Esophagus squamous epithelium (tissue), 5 donors: ENCODE measurements around the gene PRC1. TPM values are rescaled to one million over a fixed set of nuclear protein-coding genes. Genes with fewer than 3 reads are reported as not detected.

Experiments used
- DNase-seq: peaks from one replicate; lab custom pipeline; 2025; lab: John Stamatoyannopoulos, UW
- H3K27ac ChIP-seq, 4 donors: fragments of 200-600 bp; sonication (generic); one replicate each; pipeline ENCODE4 v1.5.1; 2016 to 2019; ENCODE audit warnings: mild to moderate bottlenecking in 1 of 4
- H3K27me3 ChIP-seq, 4 donors: fragments of 200-600 bp; sonication (generic); 1 replicate in 3 of 4; 2 replicates in 1 of 4; pipeline versions ENCODE4 v1.5.1 to v1.6.0; 2017 to 2021; ENCODE audit warnings: antibody characterized with exemption in 1 of 4
- H3K36me3 ChIP-seq, 3 donors: fragments of 200-600 bp; sonication (generic); one replicate each; pipeline ENCODE4 v1.5.1; 2016 to 2019
- H3K4me1 ChIP-seq, 3 donors: fragments of 200-600 bp; sonication (generic); one replicate each; pipeline ENCODE4 v1.5.1; 2017 to 2019
- H3K4me3 ChIP-seq, 4 donors: fragments of 200-600 bp; sonication (generic); 1 replicate in 3 of 4; 2 replicates in 1 of 4; pipeline ENCODE4 v1.5.1; 2016 to 2019; ENCODE audit warnings: mild to moderate bottlenecking in 2 of 4, moderate library complexity in 1 of 4
- H3K9me3 ChIP-seq, 3 donors: fragments of 200-600 bp; sonication (generic); one replicate each; pipeline ENCODE4 v1.5.1; 2016 to 2019
- POLR2A ChIP-seq, 4 donors: fragments of 450-650 bp; IDR thresholded peaks; one replicate each; pipeline ENCODE4 v1.6.1; 2017; ENCODE audit warnings: antibody characterized with exemption in 4 of 4, mild to moderate bottlenecking in 4 of 4, moderate library complexity in 3 of 4
- WGBS, 2 donors: methylation state at CpG; one replicate each; pipeline ENCODE4 v1.1.5; 2018; 5-methylcytosine and 5-hydroxymethylcytosine counted together
- intact Hi-C: fragments of 100-400 bp; cut with DNase I; formaldehyde crosslinking; loops from one replicate; pipeline ENCODE4 v1.15.0; 2022
- total RNA-seq, 4 donors: library from RNA; depleted of rRNA; stranded (reverse); fragments of >200 nt; gene quantifications; one replicate each; pipeline ENCODE4 v1.1.0, GENCODE V29; 2016
- TF ChIP-seq, protein P1 (sequence below), 6 experiments: fragments of 450-650 bp in 4 of 6; fragments of 200-600 bp in 2 of 6; sonication (generic) in 2 of 6; IDR thresholded peaks; one replicate each; pipeline ENCODE4 v1.5.1; 2016 to 2019; ENCODE audit warnings: antibody characterized with exemption in 6 of 6, mild to moderate bottlenecking in 4 of 6, moderate library complexity in 4 of 6
- donor health status: DM: yes; HTN: yes; CAD: no.

The PRC1 gene
- total RNA-seq, 4 donors from 2014 or later, result 49.6 to 100 (median 58.4) TPM

DNA sequence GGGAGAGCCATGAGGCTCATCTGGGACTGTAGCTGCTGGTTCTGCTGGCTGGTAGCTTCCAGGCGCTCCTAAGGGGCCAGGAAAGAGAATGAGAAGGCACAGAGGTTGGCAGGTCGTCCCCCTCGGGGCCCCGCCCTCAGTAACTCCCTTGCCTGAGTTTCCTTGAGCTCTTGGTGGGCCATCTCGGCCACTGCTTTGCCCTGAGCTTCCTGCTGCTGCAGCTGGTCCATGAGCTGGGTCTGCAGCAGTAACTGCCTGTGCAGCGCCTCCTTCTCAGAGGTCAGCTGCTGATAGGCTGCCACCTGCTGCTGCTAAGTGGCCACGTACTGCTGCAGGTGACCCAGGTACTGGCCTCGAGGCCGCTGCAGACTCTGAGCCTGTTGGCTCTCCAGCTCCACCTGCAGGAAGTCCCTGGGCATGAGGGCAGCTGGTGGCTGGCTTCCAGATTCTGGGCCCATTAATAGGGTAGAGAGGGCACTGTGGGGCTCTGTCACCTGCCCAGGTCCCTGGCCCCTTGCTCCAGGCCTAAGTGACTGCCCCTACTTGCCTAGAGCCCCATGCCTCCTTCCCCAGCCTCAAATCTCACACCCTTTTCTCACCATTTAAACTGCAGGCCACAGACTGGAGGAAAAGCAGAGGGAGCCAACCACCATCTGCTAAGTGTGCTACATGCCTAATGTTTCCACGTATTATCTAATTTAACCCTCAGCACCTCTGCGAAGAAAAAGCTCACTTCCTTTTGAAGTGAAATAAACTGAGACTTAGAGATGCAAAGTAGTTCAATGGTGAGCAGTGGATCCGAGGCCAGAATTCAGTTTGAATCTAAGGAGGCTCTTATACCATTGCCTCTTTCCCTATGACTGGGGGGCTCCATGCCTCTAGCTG lies 38.8 kb upstream of the PRC1 start:
- Histone ChIP-seq H3K27ac (no peak overlapping the region), H3K4me1 (peaks cover 0 to 6% (median 0%) of the 10 kb centered on the region in 3 donors), H3K9me3 (no peaks in the 10 kb centered on the region), H3K4me3 (no peak overlapping the region), H3K36me3 (no peaks in the 10 kb centered on the region), H3K27me3 (peaks cover 0 to 19% (median 0%) of the 10 kb centered on the region in 4 donors)
- DNase-seq, result no peak
- intact Hi-C loops, result no loop called here
- WGBS, 2 donors, result 54 to 57% methylated on average over 7 to 8 of the region's 12 CpGs
- TF ChIP-seq POLR2A (IDR thresholded peaks at IDR 0.05), result no peak
- TF ChIP-seq, protein P1, sequence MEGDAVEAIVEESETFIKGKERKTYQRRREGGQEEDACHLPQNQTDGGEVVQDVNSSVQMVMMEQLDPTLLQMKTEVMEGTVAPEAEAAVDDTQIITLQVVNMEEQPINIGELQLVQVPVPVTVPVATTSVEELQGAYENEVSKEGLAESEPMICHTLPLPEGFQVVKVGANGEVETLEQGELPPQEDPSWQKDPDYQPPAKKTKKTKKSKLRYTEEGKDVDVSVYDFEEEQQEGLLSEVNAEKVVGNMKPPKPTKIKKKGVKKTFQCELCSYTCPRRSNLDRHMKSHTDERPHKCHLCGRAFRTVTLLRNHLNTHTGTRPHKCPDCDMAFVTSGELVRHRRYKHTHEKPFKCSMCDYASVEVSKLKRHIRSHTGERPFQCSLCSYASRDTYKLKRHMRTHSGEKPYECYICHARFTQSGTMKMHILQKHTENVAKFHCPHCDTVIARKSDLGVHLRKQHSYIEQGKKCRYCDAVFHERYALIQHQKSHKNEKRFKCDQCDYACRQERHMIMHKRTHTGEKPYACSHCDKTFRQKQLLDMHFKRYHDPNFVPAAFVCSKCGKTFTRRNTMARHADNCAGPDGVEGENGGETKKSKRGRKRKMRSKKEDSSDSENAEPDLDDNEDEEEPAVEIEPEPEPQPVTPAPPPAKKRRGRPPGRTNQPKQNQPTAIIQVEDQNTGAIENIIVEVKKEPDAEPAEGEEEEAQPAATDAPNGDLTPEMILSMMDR (IDR thresholded peaks at IDR 0.05), result peak; percentile 49 to 83 (median 64)

DNA sequence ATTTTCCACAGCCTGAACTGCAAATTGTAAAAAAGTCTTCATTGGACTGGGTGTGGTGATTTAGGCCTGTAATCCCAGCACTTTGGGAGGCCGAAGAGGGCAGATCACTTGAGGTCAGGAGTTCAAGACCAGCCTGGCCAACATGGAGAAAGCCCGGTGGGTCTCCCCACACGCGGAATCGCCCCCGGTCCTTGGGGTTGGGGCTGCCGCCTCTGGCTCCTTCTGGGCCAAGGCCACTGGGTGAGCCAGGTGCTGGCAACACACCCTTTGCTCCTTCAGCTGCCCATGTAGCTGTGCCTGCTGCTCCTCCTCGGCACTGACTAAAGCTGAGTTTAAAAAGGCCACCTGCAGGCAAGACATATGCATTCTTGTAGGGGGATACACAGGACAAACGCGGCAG lies 37.5 kb upstream of the PRC1 start:
- 70 to 86% methylated on average over 2 to 3 of the region's 10 CpGs for whole genome bisulfite sequencing, 2 donors
- no peaks in the 10 kb centered on the region for H3K36me3 ChIP-seq
- no peak overlapping the region for H3K4me3 ChIP-seq
- H3K4me1 ChIP-seq, result peaks cover 0 to 6% (median 0%) of the 10 kb centered on the region in 3 donors
- H3K27me3 ChIP-seq, result peaks cover 0 to 15% (median 0%) of the 10 kb centered on the region in 4 donors
- no peak for DNase-seq
- H3K27ac ChIP-seq, result no peak overlapping the region
- intact Hi-C loops, result no loop called here
- H3K9me3 ChIP-seq, result no peaks in the 10 kb centered on the region
- no peak for TF ChIP-seq POLR2A (IDR thresholded peaks at IDR 0.05)
- TF ChIP-seq, protein P1 (IDR thresholded peaks at IDR 0.05), result no peak

DNA sequence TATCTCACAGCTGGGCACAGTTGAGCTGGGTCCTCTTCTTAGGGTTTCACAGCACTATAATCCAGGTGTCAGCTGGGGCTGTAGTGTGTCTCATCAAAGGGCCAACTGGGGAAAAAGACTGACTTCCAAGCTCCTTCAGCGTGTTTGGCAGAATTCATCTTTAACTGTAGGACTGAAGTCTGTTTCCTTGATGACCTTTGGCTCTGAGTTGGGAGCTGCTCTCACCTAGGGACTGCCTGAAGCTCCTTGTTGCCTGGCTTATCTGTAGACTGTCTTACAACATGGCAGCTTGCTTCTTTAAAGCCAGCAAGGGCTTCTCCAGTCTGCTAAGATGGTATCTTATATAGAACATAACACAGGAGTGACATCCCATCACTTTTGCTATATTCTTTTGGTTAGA lies 33.3 kb upstream of the PRC1 start:
- 33 to 67% methylated on average over 1 of the region's 1 CpG for WGBS, 2 donors
- H3K27ac ChIP-seq, result no peak overlapping the region
- no peaks in the 10 kb centered on the region for H3K36me3 ChIP-seq
- TF ChIP-seq, protein P1 (IDR thresholded peaks at IDR 0.05), result no peak
- no peak for TF ChIP-seq POLR2A (IDR thresholded peaks at IDR 0.05)
- no peaks in the 10 kb centered on the region for H3K27me3 ChIP-seq
- no peak overlapping the region for H3K4me3 ChIP-seq
- peaks cover 0 to 6% (median 0%) of the 10 kb centered on the region in 3 donors for H3K4me1 ChIP-seq
- H3K9me3 ChIP-seq, result no peaks in the 10 kb centered on the region
- no peak for DNase-seq
- intact Hi-C loops, result loop anchor here (10.0 kb wide), 1 partner anchor 63 kb away; no protein-coding TSS in a partner anchor

DNA sequence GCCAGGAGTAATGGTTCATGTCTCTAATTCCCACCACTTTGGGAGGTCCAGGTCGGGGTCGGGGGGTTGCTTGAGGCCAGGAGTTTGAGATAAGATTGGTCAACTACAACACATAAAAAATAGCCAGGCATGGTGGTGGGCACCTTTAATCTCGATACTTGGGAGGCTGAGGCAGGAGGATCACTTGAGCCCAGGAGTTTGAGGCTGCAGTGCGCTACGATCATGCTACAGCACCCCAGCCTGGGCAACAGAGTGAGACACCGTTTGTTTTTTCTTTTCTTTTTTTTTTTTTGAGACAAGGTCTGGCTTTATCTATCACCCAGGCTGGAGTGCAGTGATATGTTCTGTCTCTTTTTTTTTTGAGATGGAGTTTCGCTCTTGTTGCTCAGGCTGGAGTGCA lies 29.4 kb upstream of the PRC1 start:
- H3K9me3 ChIP-seq, result no peaks in the 10 kb centered on the region
- TF ChIP-seq POLR2A (IDR thresholded peaks at IDR 0.05), result no peak
- TF ChIP-seq, protein P1 (IDR thresholded peaks at IDR 0.05), result no peak
- WGBS, 2 donors, result 77 to 90% methylated on average over 7 of the region's 7 CpGs

DNA sequence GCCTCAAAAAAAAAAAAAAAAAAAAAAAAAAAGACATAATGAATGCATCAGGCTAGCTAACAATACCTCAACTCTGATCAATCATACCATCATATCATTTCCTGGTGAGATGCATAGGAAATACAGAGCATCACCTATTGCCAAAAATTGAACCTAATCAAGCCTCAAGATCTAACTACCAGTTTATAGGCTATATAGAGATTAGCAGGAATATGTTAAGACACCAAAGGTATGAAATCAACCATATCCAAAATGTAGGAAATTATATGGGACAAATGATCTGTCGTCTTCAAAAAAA lies 28.4 kb upstream of the PRC1 start:
- intact Hi-C loops, result loop anchor here (10.0 kb wide), 1 partner anchor 58 kb away; no protein-coding TSS in a partner anchor
- DNase-seq, result no peak
- H3K27ac ChIP-seq, result peak overlapping the region; percentile 80 to 90 (median 86)
- peaks cover 15 to 36% (median 17%) of the 10 kb centered on the region in 3 donors for H3K4me1 ChIP-seq
- peak overlapping the region; percentile 73 to 97 (median 94) for H3K4me3 ChIP-seq
- H3K27me3 ChIP-seq, result no peaks in the 10 kb centered on the region
- H3K36me3 ChIP-seq, result peaks cover 0 to 8% (median 0%) of the 10 kb centered on the region in 3 donors
- no peak for TF ChIP-seq POLR2A (IDR thresholded peaks at IDR 0.05)
- TF ChIP-seq, protein P1 (IDR thresholded peaks at IDR 0.05), result no peak
- no peaks in the 10 kb centered on the region for H3K9me3 ChIP-seq
- 19 to 21% methylated on average over 1 of the region's 1 CpG for WGBS, 2 donors

More for the DNA sequence above, 29.4 kb upstream of the PRC1 start:
- DNase-seq, result no peak
- Histone ChIP-seq H3K27ac (no peak overlapping the region), H3K4me1 (peaks cover 15 to 28% (median 17%) of the 10 kb centered on the region in 3 donors), H3K4me3 (no peak overlapping the region), H3K36me3 (peaks cover 0 to 7% (median 0%) of the 10 kb centered on the region in 3 donors), H3K27me3 (no peaks in the 10 kb centered on the region)
- intact Hi-C loops, result loop anchor here (10.0 kb wide), 1 partner anchor 59 kb away; no protein-coding TSS in a partner anchor
